Activated CD4-positive, alpha-beta T cell treated with anti-CD3 and anti-CD28 coated beads, Interleukin-2, amount 50 U/mL, for 16 hours (primary cell): ENCODE measurements around the gene SRA1.
A peak's percentile ranks its signal among the peaks of the same experiment; 100 is the strongest.

Experiments used
- DNase-seq: peaks from one replicate; pipeline ENCODE4 v3.0.0-alpha.2; 2020

SRA1 gene

DNA sequence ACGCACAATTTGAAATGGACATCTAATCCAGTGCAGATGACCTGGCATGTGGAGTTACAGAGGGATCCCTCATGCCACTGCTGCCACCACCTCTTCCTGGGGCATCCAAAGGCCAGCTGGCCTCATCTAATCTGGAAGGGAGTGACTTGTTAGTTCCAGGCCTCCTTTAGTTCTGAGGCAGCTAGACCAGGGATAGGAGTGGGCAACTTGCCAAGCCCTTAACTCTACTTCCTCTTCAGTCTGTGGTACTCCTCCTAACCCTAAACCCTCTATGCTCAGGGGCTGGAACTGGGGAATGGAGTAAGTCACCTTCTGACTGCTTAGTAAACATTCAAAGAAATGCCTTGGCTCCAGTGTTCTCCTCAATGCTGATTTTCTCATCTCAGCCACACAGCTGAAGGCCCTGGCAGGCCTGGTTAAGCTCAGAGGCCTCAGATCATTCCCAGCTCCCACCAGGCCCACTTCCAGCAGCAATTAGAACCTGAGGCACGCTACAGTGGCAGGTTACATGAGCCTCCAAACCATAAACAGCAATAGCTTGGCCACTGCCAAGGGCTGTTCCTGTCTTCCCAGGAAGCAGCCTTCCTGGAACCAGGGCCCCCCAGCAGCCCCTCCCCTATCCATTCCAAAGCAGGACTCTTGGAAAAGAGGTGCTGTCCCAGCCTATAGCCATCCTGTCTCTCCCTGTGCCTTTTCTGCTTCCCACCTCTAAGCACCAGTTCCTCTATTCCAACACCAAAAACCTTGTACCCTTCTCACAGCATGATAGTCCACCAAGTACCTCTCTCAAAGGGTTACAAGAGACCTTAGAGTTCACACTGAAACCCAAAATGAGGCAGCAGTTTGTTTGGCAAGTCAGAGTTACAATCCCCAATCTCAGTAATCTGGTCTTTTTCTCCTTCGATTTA is 7.8 kb downstream of the SRA1 start:
- DNase-seq, result no peak

DNA sequence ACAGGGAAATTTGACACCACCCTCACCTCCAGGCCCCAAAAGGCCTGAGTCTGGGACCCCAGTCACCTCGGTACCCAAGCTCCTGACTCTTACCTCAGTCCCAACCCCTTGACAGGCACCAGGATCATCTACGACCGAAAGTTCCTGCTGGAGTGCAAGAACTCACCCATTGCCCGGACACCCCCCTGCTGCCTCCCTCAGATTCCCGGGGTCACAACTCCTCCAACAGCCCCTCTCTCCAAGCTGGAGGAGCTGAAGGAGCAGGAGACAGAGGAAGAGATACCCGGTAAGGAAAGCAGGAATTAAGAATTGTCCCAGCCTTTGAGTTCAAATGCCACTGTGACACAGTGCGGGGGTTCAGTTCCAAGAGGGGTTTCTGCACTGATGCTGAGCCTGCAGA is 8.5 kb downstream of the SRA1 start:
- no peak for DNase-seq

DNA sequence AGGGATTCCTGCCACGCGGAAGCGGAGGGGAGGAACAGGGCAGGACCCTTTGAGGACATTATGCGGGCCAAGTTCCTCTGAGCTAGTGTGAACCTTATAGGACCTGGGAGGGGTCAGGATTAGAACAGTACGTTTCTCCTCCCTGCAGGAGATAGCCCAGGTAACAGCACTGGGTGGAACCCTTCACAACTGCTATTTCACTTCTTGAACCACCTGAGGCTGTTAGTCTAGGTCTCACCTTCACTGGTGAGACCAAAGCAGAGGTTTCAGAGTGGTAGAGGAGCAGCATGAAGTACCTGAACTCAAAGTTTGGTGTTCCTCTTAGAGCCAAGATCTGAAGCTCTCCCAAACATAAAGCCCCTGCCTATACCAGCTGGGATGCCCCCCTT is 9.0 kb downstream of the SRA1 start:
- no peak for DNase-seq

DNA sequence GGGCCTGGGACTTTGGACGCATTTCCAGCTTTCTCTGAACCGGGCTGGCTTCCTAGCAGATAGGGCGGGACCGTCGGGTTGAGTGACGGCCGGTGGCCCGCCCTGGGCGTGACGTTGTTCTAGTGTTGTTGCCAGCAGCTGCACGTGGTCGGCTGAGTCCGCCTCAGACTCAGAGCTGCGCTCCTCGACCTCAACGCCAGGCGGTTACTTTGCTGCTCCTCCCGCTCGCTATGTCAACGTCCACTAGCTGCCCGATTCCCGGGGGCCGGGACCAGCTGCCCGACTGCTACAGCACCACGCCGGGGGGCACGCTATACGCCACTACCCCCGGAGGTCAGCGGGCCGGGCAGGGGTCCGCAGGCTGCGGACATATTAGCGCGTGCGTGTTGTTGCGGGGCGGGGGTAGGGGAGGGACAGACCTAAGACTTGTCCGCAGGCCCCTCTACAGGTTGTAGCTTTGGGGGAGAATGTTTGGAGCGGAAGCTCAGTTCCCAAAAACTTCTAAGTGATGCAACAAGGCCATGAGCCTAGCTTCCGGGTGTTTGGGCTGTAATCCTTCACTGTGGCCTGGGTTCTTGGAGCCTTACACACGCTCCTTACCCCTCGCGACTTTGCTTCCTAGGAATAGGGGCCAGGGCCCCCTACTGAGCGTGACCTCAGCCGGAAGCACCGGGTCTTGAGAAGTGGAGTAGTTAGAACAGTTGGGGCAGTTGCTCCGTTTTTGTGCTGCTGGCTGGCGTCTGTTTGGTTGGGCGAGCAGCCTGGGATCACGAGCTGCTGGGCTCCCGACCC is 9.6 kb downstream of the SRA1 start, which contains the start of gene EIF4EBP3:
Gene EIF4EBP3, plus strand, starts transcription at position 155 of the 792 bp plus-strand sequence. Its CDS starts 76 bp downstream, at position 231.
- DNase-seq, result peak; percentile 85

DNA sequence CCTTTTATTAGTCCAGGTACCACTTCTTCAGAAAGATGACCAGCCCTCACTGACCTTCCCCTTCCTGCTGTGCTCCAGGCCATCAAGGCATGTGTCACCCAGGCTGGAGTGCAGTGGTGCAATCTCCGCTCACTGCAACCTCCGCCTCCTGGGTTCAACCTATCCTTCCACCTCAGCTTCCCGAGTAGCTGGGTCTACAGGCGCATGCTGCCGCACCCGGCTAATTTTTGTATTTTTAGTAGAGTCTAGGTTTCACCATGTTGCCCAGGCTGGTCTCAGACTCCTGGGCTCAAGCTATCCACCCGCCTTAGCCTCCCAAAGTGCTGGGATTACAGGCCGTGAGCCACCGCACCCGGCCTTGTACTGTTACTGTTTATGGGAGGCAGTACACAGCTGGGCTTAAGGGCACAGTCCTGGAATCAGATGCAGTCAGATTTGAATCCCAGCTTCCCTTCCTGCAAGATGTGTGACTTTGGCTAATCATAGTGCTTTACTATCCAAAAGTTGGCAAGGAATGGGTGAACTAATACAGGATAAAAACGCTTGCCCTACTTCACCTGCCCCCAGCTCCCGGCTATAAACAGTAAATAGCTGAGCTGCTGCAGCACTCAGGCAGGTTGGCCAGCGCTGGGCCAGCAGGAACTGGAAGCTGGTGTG is 10.3 kb downstream of the SRA1 start:
- DNase-seq, result no peak

DNA sequence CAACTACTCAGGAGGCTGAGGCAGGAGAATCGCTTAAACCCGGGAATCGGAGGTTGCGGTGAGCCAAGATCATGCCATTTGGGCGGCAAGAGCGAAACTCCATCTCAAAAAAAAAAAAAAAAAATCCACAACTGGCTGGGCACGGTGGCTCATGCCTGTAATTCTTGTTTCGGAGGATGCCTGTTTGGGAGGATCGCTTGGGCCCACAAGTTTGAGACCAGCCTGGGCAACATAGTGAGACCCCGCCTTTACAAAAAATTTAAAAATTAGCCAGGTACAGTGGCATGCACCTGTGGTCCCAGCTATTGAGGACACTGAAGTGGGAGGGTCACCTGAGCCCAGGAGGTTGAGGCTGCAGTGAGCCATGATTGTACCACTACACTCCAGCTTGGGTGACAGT is 11.7 kb downstream of the SRA1 start:
- DNase-seq, result no peak

DNA sequence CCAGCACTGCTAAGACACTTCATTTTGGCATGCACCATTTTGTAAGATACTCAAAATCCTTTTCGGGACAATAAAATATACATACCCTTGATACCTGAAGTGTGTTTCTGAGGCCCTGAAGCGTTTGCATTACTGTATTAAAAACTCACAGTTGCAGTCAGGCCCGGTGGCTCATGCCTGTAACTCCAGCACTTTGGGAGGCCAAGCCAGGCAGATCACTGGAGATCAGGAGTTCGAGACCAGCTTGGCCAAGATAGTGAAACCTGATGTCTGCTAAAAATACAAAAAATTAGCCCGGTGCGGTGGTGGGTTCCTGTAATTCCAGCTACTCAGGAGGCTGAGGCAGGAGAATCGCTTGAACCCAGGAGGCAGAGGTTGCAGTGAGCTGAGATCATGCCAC is 12.3 kb downstream of the SRA1 start:
- no peak for DNase-seq

DNA sequence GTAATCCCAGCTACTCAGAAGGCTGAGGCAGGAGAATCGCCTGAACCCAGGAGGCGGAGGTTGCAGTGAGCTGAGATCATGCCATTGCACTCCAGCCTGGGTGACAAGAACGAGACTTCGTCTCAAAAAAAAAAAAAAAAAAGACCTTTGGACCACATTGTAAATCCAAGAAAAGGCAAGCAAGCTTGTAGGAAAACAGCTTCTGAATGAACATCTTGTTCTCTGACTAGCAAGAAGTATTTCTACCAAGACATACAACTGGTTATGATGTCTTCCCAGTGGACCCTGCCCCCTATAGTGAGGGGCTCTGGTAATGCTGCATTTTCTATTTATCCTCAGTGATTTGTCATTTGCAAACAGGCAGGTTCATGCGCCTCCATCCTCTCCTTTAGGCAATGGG is 14.3 kb downstream of the SRA1 start:
- no peak for DNase-seq

DNA sequence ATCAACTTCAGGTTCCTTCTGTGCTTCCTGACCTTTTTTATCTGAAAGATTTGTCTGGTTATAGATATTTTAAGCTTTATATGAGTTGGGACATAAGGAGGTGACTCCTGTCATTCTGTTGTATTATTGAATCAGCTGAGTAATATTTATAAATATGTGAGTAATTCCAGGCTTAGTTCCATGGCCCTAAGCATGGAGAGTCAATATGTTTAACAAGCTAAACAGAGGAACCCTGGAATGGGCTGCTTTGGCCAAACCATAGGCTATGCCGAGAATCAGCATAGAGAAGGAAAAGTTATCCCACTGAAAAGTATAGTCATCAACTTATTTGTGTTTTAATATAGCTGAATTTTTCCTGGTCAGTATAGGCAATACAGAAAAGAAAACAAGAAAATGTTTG is 17.0 kb downstream of the SRA1 start:
- DNase-seq, result no peak

DNA sequence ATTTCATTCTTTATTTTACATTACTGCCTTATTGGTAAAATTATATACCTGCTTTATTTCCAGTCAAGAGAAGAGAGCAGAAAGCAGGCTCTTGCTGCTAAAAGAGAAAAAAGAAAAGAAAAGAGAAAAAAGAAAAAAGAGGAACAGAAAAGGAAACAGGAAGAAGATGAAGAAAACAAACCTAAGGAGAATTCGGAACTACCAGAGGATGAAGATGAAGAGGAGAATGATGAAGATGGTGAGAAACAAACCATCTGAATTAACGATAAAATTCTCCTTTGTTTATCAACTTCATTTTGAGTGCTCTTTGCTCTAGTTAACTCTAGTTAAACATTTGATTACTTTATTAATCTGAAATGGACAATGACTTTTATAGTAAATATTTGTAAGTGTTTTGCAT is 33.3 kb downstream of the SRA1 start:
- DNase-seq, result no peak

DNA sequence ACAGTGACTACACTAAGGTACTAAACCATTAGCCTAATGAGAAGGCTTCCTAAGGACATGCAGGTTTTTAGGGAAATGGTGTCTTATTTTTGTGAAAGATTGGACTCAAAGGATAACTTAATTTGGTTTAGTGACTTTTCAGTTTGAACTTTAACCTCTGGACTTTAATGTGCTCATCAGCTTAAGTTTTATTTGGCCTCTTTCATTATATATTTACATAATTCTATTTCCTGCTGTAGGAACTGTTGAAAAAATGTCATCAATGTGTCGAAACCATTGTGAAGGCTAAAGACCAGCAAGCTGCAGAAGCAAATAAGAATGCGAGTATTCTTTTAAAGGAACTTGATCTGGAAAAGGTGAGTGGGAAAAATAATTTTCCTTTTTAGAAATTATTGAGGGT is 44.1 kb downstream of the SRA1 start:
- no peak for DNase-seq

DNA sequence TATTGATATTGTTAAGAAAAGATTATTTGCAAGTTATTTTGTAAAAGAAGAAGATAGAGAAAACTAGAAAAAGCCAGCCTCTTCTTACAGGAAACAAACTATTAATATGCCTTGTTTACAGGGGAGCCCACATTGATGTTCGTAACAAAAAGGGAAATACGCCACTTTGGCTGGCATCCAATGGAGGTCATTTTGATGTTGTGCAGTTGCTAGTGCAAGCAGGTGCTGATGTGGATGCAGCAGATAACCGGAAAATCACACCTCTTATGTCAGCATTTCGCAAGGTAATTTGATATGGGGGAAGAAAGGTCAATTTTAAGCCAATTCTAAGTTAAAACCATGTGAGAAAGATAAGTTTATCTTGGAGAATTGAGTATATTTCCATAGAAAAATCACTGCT is 47.4 kb downstream of the SRA1 start:
- no peak for DNase-seq

DNA sequence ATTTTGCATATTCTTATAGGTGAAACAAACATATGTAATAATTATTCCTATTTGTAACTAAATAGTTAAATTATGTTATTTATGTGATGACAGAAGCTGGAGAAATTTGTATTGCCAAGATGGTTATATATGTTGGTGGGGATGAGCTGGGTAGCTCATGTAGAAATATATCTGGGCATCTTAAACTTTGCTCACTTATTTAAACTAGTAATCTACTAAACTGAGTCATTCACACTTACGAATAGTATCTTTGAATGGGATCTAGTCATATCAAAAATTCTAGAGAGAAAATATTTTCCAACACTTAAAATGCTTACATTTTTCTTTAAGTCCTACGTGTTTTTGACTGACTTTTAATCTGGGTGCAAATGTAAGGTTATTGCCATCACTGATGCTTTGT is 54.4 kb downstream of the SRA1 start:
- DNase-seq, result peak; percentile 20
